RPMI8226 (cell line): ENCODE results near the gene SMAGP.
"Not testable (repeated sequence)": the region's sequence is repeated elsewhere in the genome, so short reads cannot be mapped to it uniquely, and the experiment has no call there.

Source experiments
- DNase-seq: peaks from one replicate; pipeline ENCODE4 v3.0.0-alpha.2; 2015

Gene SMAGP

GRCh38 chr12:51270067-51270950 is at the start of gene SMAGP:
SMAGP (minus strand) TSS chr12:51270415; CDS start chr12:51269278, 1,137 bp downstream.
- peak; percentile 85 for DNase-seq

- DNase-seq, result peak; percentile 39
Observed at GRCh38 chr12:51318846-51319599, 48.8 kb upstream of the SMAGP start.

DNA sequence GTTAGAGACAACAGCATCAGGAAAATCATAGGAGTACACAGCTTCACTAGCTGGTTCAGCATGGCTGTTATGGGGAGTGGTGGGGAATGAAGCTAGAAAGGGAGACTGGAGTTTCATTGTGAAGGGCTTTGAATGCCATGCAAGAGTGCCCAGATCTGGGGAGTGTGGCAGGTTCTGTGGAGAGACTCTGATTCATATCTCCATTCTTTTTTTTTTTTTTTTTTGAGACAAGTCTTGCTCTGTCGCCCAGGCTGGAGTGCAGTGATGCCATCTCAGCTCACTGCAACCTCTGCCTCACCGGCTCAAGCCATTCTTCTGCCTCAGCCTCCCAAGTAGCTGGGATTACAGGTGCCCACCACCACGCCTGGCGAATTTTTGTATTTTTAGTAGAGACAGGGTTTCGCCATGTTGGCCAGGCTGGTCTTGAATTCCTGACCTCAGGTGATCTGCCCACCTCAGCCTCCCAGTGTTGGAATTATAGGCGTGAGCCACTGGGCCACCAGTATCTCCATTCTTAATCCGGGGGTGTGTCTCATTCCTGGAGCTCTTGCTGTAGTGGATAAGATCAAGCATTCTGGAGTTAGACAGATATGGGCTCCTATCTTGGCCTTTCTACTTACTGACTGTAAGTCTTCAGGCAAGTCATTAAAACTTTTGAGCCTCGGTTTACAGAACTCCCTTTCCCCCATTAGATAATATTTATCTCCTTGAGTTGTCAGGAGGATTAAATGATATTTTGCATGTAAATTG is 48.0 kb upstream of the SMAGP start:
- not testable (repeated sequence) for DNase-seq

DNA sequence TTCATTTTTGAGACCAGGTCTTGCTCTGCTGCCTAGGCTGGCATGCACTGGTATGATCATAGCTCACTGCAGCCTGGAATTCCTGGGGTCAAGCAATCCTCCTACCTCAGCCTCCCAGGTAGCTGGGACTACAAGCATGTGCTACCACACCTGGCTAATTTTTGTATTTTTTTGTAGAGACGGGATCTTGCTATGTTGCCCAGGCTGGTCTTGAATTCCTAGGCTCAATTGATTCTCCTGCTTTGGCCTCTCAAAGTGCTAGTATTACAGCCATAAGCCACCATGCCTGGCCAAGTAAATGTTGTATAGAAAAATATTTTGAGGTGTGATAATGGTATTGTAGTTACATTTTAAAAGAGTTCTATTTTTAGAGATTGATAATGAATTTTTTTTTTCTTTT is 41.2 kb upstream of the SMAGP start:
- no peak for DNase-seq

- DNase-seq, result no peak
Observed at GRCh38 chr12:51307655-51308593, 37.7 kb upstream of the SMAGP start.

DNA sequence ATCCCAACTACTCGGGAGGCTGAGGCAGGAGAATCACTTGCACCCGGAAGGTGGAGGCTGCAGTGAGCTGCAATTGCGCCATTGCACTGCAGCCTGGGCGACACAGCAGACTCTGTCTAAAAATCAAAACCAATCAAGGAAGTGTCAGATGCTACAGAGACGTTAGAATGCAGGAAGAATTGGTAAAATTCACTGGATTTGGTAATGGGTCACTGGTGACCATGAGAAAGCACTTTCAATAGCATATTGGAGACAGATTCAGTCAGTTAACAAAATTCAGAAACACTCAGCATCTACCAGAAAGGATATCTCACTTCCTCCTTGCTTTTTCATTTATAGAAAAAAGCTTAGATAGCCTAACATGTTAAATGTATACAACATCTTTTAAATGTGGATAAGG is 36.3 kb upstream of the SMAGP start:
- DNase-seq, result no peak

GRCh38 chr12:51300768-51301167 is 30.6 kb upstream of the SMAGP start:
- DNase-seq, result not testable (repeated sequence)

GRCh38 chr12:51295651-51296050 is 25.4 kb upstream of the SMAGP start:
- DNase-seq, result no peak

GRCh38 chr12:51294097-51294496 is 23.9 kb upstream of the SMAGP start:
- DNase-seq, result not testable (repeated sequence)

DNA sequence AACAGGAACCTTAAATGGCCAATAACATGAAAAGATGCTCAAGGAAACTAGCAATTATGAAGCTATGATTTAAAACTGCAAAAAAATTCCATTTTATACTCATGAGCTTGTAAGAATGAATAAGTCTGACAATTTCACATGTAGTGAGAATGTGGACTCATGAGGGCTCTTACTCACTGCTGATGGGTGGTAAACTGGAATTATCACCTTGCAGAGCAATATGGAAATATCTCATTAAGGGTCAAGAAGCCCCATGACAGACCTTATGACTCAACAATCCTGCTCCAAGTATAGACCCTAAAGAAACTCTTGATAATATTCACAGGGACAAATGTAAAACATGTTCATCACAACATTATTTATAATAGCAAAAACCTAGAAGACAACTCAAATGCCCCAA is 23.5 kb upstream of the SMAGP start:
- no peak for DNase-seq

DNA sequence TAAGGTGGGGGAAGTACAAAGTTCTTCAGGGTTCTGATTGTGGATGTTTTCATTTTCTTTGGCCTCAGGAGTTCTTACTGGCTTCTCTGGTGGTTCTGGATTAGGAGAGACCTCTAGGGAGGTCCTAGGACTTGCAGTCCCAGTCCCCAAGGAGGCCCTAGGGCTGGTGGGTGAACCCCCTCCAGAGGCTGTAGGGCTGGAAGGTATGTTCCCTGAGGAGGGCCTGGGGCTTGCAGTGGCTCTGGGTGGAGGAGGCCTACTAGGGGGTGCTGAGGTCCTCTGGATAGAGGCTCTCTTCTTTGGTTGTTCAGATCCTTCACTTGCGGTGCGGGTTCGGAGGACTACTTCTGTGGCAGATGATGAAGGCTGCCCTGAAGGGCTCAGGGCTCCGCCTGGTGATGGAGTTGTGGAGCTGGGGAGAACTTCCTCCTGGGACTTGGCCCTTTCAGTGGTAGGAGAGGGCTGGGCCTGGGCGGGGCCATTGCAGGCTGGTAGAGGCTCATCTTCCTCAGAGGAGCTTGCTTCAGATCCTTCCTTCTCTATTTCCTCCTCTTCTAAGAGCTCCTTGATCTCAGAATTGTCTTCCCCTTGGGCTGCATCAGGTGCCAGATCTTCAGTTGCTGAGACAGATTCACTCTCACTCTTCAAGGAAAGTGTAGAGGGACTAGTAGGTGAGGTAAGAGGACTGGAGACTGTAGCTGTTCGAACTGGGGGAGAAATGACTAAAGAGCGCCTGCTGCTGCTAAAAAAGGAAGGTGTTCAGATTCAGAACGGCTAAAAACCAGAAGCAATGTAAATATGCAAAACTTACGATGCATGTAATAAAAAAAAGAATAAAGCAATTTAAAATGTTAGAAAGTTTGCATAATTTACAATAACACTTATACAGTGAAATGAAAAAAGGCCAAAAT is 21.6 kb upstream of the SMAGP start:
- DNase-seq, result not testable (repeated sequence)

GRCh38 chr12:51285843-51286242 is 15.6 kb upstream of the SMAGP start:
- no peak for DNase-seq

DNA sequence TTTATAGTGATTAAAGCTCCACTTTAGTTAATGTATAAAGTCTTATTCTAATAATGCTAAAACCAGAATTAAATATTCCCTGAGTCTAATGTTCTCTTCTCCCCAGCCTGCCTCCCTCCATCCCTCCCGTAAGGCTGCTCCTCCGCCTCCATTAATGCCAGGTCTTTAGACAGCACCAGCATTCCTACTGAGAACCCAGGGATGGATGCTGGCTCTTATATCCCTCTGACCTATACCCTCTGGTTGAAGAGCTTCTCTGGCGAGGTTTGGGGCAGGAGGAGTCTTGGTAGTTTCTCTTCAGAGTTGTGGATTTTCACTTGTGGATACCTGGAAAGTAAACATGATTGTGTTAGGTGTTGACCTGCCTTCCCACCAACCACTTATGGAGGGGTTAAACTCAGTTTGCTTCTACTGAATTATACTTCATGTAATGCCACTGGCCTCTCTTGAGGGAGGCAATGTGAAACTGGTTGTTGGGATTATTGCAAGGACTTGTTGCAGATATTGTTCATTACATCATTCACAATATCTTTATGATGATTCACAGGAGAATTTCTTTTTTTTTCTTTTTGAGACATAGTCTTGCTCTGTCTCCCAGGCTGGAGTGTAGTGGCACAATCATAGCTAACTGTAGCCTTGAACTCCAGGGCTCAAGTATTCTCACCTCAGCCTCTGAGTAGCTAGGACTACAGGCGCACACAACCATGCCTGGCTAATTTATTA is 11.1 kb upstream of the SMAGP start:
- DNase-seq, result no peak

GRCh38 chr12:51275088-51275487 is 4.9 kb upstream of the SMAGP start:
- no peak for DNase-seq

DNA sequence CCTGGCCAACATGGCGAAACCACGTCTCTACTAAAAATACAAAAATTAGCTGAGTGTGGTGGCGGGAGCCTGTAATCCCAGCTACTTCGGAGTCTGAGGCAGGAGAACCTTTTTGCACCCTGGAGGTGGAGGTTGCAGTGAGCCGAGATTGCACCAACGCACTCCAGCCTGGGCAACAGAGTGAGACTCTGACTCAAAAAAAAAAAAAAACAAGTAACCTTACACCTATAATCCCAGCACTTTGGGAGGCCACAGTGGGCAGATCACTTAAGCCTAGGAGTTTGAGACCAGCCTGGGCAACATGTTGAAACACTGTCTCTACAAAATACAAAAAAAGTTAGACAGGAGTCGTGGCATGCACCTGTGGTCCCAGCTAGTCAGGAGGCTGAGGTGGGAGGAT is 2.6 kb upstream of the SMAGP start:
- DNase-seq, result not testable (repeated sequence)

GRCh38 chr12:51270951-51271518 is 820 bp upstream of the SMAGP start:
- DNase-seq, result no peak

- DNase-seq, result peak; percentile 84
Observed at GRCh38 chr12:51269174-51270066, 795 bp downstream of the SMAGP start.

DNA sequence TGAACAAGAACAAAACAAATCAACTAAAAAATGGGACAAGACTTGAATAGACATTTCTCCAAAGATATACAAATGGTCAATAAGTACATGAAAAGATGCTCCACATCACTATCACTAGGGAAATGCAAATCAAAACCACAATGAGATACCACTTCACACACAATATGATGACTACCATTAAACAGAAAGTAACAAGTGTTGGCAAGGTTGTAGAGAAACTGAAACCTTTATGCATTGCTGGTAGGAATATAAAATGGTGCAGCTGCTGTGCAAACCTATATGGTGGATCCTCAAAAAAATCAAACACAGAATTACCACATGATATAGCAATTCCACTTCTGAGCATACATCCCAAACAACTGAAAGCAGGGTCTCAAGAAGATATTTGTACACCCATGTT is 5.2 kb downstream of the SMAGP start:
- DNase-seq, result no peak

DNA sequence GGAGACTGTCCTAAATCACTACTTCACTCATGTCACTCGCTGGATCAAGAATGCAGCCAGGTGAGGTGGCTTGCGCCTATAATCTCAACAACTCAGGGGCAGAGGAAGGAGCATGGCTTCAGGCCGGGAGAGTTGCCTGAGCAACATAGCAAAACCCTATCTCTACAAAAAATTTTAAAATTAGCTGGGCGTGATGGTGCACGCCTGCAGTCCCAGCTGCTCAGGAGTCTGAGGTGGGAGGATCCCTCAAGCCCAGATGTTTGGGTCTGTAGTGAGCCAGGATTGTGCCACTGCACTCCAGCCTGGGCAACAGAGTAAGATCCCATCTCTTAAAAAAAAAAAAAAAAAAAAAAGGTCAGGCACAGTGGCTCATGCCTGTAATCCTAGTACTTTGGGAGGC is 5.9 kb downstream of the SMAGP start:
- DNase-seq, result no peak
